K562 (cell line): Measurements from ENCODE around the gene NME7. TPM values are rescaled to one million over a fixed set of nuclear protein-coding genes. Genes with fewer than 3 reads are reported as not detected.
A peak's percentile ranks its signal among the peaks of the same experiment; 100 is the strongest.

Experiments
- ADNP ChIP-seq: fragments of 200-800 bp; sonication (Bioruptor generic); IDR thresholded peaks from 2 replicates; pipeline ENCODE4 v1.6.1; 2016; ENCODE audit warnings: missing genetic modification characterization, missing compliant biosample characterization
- BRD9 ChIP-seq: fragments of 450-650 bp; IDR thresholded peaks from 2 replicates; pipeline ENCODE4 v1.6.1; 2018; ENCODE audit warnings: low read depth; ENCODE audit not compliant: partially characterized antibody
- DNMT1 ChIP-seq: fragments of 450-650 bp; IDR thresholded peaks from 2 replicates; pipeline ENCODE4 v1.6.1; 2016; ENCODE audit warnings: antibody characterized with exemption, mild to moderate bottlenecking
- EGR1 ChIP-seq: fragments of 450-650 bp; conservative IDR thresholded peaks from 2 replicates; pipeline ENCODE4 v1.6.1; 2017; ENCODE audit warnings: mild to moderate bottlenecking
- FOXA3 ChIP-seq, 2 experiments: fragments of 450-650 bp in 1 of 2; sonication (generic) in 1 of 2; formaldehyde crosslinking; IDR thresholded peaks in 1 of 2; conservative IDR thresholded peaks in 1 of 2; 2 replicates each; pipeline versions ENCODE4 v1.4.0 to v1.8.0; 2020 to 2022; ENCODE audit warnings: mild to moderate bottlenecking in 2 of 2, missing genetic modification reagents in 1 of 2
- FOXK1 ChIP-seq: sonication (generic); formaldehyde crosslinking; IDR thresholded peaks from 2 replicates; pipeline ENCODE4 v1.8.0; 2022; ENCODE audit warnings: missing genetic modification reagents, mild to moderate bottlenecking, borderline replicate concordance
- FOXP1 ChIP-seq: sonication (generic); formaldehyde crosslinking; IDR thresholded peaks from 2 replicates; pipeline ENCODE4 v1.8.0; 2022; ENCODE audit warnings: mild to moderate bottlenecking, missing genetic modification reagents
- GATAD2A ChIP-seq: fragments of 450-650 bp; IDR thresholded peaks from 2 replicates; pipeline ENCODE4 v1.6.1; 2017
- LCOR ChIP-seq: sonication (generic); formaldehyde crosslinking; IDR thresholded peaks from 2 replicates; pipeline ENCODE4 v1.8.0; 2022; ENCODE audit warnings: mild to moderate bottlenecking, missing genetic modification reagents
- MXD1 ChIP-seq: fragments of 250-450 bp; sonication (Bioruptor Pico); IDR thresholded peaks from 2 replicates; pipeline ENCODE4 v1.8.0; 2021; ENCODE audit warnings: borderline replicate concordance, mild to moderate bottlenecking, moderate library complexity; ENCODE audit not compliant: poor library complexity, severe bottlenecking
- NCOA2 ChIP-seq, 2 experiments: fragments of 450-650 bp; IDR thresholded peaks; 2 replicates each; pipeline ENCODE4 v1.6.1; 2018; ENCODE audit warnings: mild to moderate bottlenecking in 2 of 2, moderate library complexity in 1 of 2; ENCODE audit not compliant: partially characterized antibody in 2 of 2
- POLR2AphosphoS2 ChIP-seq: IDR thresholded peaks from 2 replicates; pipeline ENCODE4 v1.6.1; 2012; ENCODE audit warnings: low read length, improper control_type of control experiment
- TBL1XR1 ChIP-seq, 2 experiments: IDR thresholded peaks; 2 replicates each; pipeline ENCODE4 v1.6.1; 2012; ENCODE audit warnings: improper control_type of control experiment in 2 of 2, low read length in 2 of 2, mild to moderate bottlenecking in 1 of 2
- WHSC1 ChIP-seq: IDR thresholded peaks from one replicate; pipeline ENCODE4 v1.6.1; 2012; ENCODE audit warnings: low read length, control low read depth, inconsistent platforms
- ZNF197 ChIP-seq: fragments of 200-800 bp; sonication (Bioruptor generic); IDR thresholded peaks from 2 replicates; pipeline ENCODE4 v1.6.1; 2016; ENCODE audit warnings: low read depth, missing genetic modification characterization, missing compliant biosample characterization
- ZNF318 ChIP-seq, 2 experiments: fragments of 450-650 bp; IDR thresholded peaks; 2 replicates each; pipeline ENCODE4 v1.6.1; 2016; ENCODE audit warnings: mild to moderate bottlenecking in 2 of 2, borderline replicate concordance in 1 of 2, low read depth in 1 of 2, moderate library complexity in 1 of 2
- ZNF449 ChIP-seq: fragments of 250-450 bp; sonication (Bioruptor Pico); IDR thresholded peaks from 2 replicates; pipeline ENCODE4 v1.8.0; 2022; ENCODE audit warnings: moderate library complexity, mild to moderate bottlenecking, inconsistent platforms
- ZNF75A ChIP-seq: fragments of 450-650 bp; formaldehyde crosslinking; IDR thresholded peaks from 2 replicates; pipeline ENCODE4 v1.4.0; 2020; ENCODE audit warnings: mild to moderate bottlenecking
- ZNF77 ChIP-seq: fragments of 250-450 bp; sonication (Bioruptor Pico); IDR thresholded peaks from 2 replicates; pipeline ENCODE4 v1.5.0; 2020
- polyA plus RNA-seq, 8 experiments: library from polyadenylated mRNA; depleted of rRNA in 4 of 8; stranded (reverse) in 5 of 8; unstranded in 3 of 8; fragments of >200 nt; fragmentation: Nextera tagmentation in 2 of 8; fragmentation: Illumina TruSeq in 1 of 8; extraction: Ambion mirVana in 2 of 8; extraction: Trizol in 1 of 8; gene quantifications; 2 replicates each; pipeline versions ENCODE4 v1.2.1 to v1.2.3, GENCODE V29; 2011 to 2014; ENCODE audit warnings: inconsistent platforms in 1 of 8, missing spikeins in 1 of 8
- total RNA-seq, 7 experiments: library from RNA; depleted of rRNA in 6 of 7; stranded (reverse); fragments of >200 nt in 6 of 7; fragmentation: Illumina TruSeq in 2 of 7; extraction: Trizol in 2 of 7; gene quantifications; 2 replicates each; pipeline versions ENCODE4 v1.2.1 to v1.2.3, GENCODE V29; 2011 to 2021; ENCODE audit warnings: low replicate concordance in 1 of 7

NME7 gene
- total and polyA plus RNA-seq, 9 of the 15 experiments (the other 6 are each of a cell fraction or from before 2014, with no cell fraction given), result 7.9 to 43.2 (median 23.9) TPM

GRCh38 chr1:169193191-169193850 lies 174.3 kb downstream of the NME7 start (continued):
- no peak for TF ChIP-seq ZNF77 (CRISPR knock-in tag)
- no peak for TF ChIP-seq EGR1
- 0 out of 2 replicates have a peak, but pooled peaks have one; percentile 37 for TF ChIP-seq LCOR (CRISPR knock-in tag)
- TF ChIP-seq ADNP (tag), result no peak
- TF ChIP-seq ZNF197 (CRISPR knock-in tag), result no peak
- no peak for TF ChIP-seq NCOA2 (IDR thresholded peaks at IDR 0.05; ENCODE audit: partially characterized antibody in 2 of 2)
- no peak for TF ChIP-seq ZNF75A
- no peak for TF ChIP-seq FOXK1 (CRISPR knock-in tag)
- peak; percentile 46 for TF ChIP-seq MXD1
- no peak for TF ChIP-seq ZNF449 (CRISPR knock-in tag)
- peak in 1 of 2 experiments; percentile 49; a peak in 2 of 4 replicates for TF ChIP-seq TBL1XR1 (IDR thresholded peaks at IDR 0.05; ENCODE audit: low read length in 2 of 2)
- TF ChIP-seq POLR2AphosphoS2, result no peak
- no peak for TF ChIP-seq WHSC1
- no peak for TF ChIP-seq BRD9
- no peak for TF ChIP-seq FOXA3 (CRISPR knock-in tag; conservative IDR thresholded peaks at IDR 0.05 in 1 of 2, IDR thresholded peaks at IDR 0.05 in 1 of 2)
- TF ChIP-seq ZNF318 (IDR thresholded peaks at IDR 0.05; ENCODE audit: borderline replicate concordance in 1 of 2, low read depth in 1 of 2), result no peak
- TF ChIP-seq GATAD2A, result no peak
- TF ChIP-seq DNMT1, result no peak
- no peak for TF ChIP-seq FOXP1
